Measurements from ENCODE around the gene RSPH9. TPM values are rescaled to one million over a fixed set of nuclear protein-coding genes. Genes with fewer than 3 reads are reported as not detected.

RSPH9 gene
- total RNA-seq, 1 donor, result 0.27 TPM

- no peak for DNase-seq (ENCODE audit: low read depth in 2 of 3, low spot score in 2 of 3)
Measured at GRCh38 chr6:43707767-43708166, 62.9 kb downstream of the RSPH9 start.

GRCh38 chr6:43708860-43709653 is 64.2 kb downstream of the RSPH9 start:
- DNase-seq (ENCODE audit: low read depth in 2 of 3, low spot score in 2 of 3), result no peak

- no peak for DNase-seq (ENCODE audit: low read depth in 2 of 3, low spot score in 2 of 3)
Measured at GRCh38 chr6:43709654-43710303, 64.9 kb downstream of the RSPH9 start.

- no peak for DNase-seq (ENCODE audit: low read depth in 2 of 3, low spot score in 2 of 3)
Measured at GRCh38 chr6:43710576-43710975, 65.7 kb downstream of the RSPH9 start.

- no peak for DNase-seq (ENCODE audit: low read depth in 2 of 3, low spot score in 2 of 3)
Measured at GRCh38 chr6:43712579-43712978, 67.7 kb downstream of the RSPH9 start.

- peak in 1 of 3 donors; percentile 17 for DNase-seq (ENCODE audit: low read depth in 2 of 3, low spot score in 2 of 3)
Measured at GRCh38 chr6:43713643-43714310, 68.9 kb downstream of the RSPH9 start.

- no peak for DNase-seq (ENCODE audit: low read depth in 2 of 3, low spot score in 2 of 3)
Measured at GRCh38 chr6:43714311-43715055, 69.6 kb downstream of the RSPH9 start.

GRCh38 chr6:43715056-43715788 is 70.4 kb downstream of the RSPH9 start:
- no peak for DNase-seq (ENCODE audit: low read depth in 2 of 3, low spot score in 2 of 3)

GRCh38 chr6:43716099-43716498 is 71.3 kb downstream of the RSPH9 start:
- no peak for DNase-seq (ENCODE audit: low read depth in 2 of 3, low spot score in 2 of 3)

- DNase-seq (ENCODE audit: low read depth in 2 of 3, low spot score in 2 of 3), result no peak
Measured at GRCh38 chr6:43717389-43717788, 72.6 kb downstream of the RSPH9 start.

GRCh38 chr6:43717822-43718221 is 73.0 kb downstream of the RSPH9 start:
- DNase-seq (ENCODE audit: low read depth in 2 of 3, low spot score in 2 of 3), result no peak

- DNase-seq (ENCODE audit: low read depth in 2 of 3, low spot score in 2 of 3), result no peak
Measured at GRCh38 chr6:43718387-43719105, 73.7 kb downstream of the RSPH9 start.

GRCh38 chr6:43719511-43719910 is 74.7 kb downstream of the RSPH9 start:
- no peak for DNase-seq (ENCODE audit: low read depth in 2 of 3, low spot score in 2 of 3)

- no peak for DNase-seq (ENCODE audit: low read depth in 2 of 3, low spot score in 2 of 3)
Measured at GRCh38 chr6:43720999-43721398, 76.2 kb downstream of the RSPH9 start.

Other genes with a start within 250 kb of the RSPH9 start
- gene ABCC10, start 217.5 kb upstream of the RSPH9 start, total RNA-seq, result 25.9 TPM
- gene DLK2, start 189.5 kb upstream of the RSPH9 start, total RNA-seq, result 0.27 TPM
- gene TJAP1, start 167.5 kb upstream of the RSPH9 start, total RNA-seq, result 29.9 TPM
- 0.27 TPM for gene LRRC73, start 134.7 kb upstream of the RSPH9 start, total RNA-seq
- gene YIPF3, start 128.1 kb upstream of the RSPH9 start, total RNA-seq, result 158 TPM
- 17.5 TPM for gene POLR1C, start 127.9 kb upstream of the RSPH9 start, total RNA-seq
- gene XPO5, start 69.0 kb upstream of the RSPH9 start, total RNA-seq, result 24.2 TPM
- gene POLH, start 68.9 kb upstream of the RSPH9 start, total RNA-seq, result 8.3 TPM
- 64.1 TPM for gene GTPBP2, start 15.8 kb upstream of the RSPH9 start, total RNA-seq
- gene MAD2L1BP, start 9.2 kb upstream of the RSPH9 start, total RNA-seq, result 33.1 TPM
- 60.9 TPM for gene MRPS18A, start 42.8 kb downstream of the RSPH9 start, total RNA-seq
- gene VEGFA, start 125.2 kb downstream of the RSPH9 start, total RNA-seq, result 37.2 TPM